HG03095 (cell line): ENCODE measurements around the gene TBX5.

Experiments
- ATAC-seq: cut with Tn5 transposase; IDR thresholded peaks from one replicate; pipeline ENCODE4 v1.9.1; 2021; ENCODE audit warnings: moderate library complexity; ENCODE audit not compliant: unreplicated experiment

Gene TBX5

DNA sequence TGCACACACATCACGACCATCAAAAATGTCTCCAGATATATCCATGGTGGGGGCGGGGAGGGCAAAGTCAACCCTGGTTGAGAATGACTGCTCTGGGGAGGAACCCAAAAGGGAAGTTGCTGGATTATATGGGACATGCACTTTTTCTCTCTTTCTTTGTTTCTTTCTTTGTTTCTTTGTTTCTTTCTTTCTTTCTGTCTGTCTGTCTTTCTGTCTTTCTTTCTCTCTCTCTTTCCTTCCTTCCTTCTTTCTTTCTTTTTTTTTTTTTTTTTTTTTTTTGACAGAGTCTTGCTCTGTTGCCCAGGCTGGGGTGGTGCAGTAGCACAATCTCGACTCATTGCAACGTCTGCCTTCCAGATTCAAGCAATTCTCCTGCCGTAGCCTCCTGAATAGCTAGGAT is 71.5 kb downstream of the TBX5 start:
- ATAC-seq, result no peak

DNA sequence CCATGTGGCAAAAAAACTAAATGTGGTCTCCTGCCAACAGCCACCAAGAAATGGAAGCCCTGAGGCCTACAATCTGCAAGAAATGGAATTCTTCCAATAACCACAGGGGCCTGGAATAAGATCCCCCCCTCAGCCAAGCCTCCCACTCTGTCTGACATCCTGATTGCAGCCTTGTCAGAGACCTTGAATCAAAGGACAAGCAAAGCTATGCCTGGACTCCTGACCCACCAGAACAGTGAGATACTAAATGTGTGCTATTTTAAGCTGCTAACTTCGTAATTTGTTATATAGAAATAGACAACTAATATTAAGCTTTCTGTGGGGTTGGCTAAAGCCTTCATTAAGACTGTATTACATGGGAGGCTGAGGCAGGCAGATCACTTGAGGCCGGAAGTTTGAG is 77.7 kb downstream of the TBX5 start:
- ATAC-seq, result no peak

DNA sequence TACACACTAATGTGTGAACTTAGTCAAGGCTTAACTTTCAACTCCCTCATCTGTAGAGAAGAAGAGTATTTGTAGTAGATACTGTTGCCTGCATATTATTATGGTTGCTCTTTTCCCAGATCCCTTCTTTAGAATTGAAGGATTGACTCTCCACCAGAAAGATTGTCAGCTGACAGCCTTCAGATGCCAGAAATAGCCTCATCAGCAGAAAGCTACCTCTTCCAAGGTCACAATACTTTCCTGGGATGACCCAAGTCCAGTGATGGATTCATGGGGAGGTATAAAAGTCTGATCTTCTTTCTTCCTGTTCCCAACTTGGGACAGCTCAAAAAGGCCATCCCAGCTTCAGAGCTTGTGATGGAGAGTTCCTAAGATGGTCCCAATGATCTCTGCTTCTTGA is 78.2 kb downstream of the TBX5 start:
- ATAC-seq, result no peak

DNA sequence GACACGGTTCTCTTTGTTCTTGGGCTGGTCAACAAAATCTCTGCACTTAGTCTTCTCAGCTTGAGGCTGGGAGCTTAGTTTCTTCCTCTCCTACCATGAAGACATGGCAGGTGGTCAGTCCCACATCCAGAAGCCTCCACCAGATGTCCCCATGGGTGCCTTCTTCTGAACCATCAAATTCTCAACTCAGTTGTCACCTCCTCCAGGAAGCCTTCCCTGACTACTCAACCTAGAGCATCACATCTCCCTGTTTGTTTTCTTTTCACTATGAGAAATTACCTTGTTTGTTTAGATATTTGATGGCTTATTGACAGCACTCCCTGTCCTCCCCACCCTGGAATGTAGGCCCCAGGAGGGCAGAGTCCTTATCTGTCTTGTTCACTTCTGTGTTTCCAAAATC is 84.4 kb downstream of the TBX5 start:
- no peak for ATAC-seq

DNA sequence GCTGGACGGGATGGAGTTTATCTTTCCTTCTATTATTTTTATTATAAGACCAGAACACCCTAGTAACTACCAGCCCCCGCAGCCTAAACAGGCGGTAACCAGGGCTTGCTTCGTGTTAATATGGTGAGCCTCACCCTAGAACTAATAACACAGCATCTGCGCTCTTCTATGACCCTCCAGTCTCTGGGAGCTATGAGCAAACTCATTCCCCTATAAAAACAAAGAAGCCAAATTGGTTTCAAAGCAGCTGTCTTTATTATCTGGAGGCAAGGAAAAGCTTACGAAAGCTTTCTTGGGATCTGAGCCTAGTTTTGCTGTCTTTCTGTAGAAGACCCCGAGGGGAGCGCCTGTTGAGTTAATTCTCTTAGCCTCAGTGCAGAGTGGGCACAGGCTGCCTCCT is 85.0 kb downstream of the TBX5 start:
- ATAC-seq, result no peak

DNA sequence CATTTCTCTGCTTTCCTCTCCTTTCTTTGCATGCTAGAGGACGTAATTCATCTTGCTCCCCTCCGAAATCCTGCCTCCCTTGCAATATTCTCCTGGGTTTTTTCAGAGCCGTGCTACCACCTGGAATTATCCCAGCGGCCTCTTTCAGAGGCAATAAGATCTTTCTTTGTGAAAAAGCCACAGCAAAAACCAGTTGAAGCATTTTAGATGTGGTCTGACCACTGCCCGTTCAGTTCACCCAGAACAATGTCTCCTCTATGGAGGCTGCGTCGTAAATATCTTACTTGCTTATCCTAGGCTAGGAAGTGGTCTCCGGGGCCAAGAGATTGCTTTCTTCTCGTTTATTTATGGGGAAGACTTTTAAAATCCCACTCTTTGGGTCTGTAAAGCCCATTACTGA is 85.8 kb downstream of the TBX5 start:
- no peak for ATAC-seq

DNA sequence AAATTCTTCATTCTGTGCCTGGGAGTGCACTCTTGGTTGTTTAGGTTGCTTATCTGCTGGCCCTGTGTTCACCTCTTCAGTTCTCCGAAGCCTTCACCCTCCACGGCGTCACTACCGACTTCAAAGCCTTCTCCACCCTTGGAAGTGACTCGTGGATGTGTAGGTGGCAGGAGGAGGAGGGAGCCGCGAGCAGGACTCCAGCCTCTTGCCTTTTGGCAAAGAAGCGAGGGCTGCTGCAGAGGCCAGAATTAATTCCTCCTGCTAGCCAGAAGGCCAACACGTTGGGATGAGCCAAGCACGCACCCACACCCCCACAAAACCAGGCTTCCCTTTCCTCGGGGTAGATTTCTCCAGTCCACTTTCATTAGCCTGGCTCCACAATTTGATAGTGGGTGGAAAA is 86.5 kb downstream of the TBX5 start:
- ATAC-seq, result no peak

DNA sequence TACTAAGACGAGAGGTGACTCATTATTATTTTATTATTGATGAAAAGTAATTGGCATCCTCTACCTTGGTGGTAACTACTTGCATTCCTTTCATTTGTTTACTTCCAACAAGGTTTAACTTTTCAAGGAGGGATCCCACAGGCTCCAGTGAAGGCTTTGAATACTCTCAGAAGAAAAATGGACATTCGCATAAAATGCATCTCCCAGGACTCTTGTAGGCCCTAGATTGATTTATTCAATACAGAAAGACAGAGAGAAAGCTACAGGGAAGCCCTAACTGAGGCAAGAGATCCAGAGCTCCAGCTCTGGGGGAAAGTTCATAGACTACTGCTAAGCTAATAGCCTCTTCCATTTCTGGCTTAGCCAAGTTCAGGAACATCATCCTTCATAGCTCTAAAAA is 87.0 kb downstream of the TBX5 start:
- ATAC-seq, result no peak

DNA sequence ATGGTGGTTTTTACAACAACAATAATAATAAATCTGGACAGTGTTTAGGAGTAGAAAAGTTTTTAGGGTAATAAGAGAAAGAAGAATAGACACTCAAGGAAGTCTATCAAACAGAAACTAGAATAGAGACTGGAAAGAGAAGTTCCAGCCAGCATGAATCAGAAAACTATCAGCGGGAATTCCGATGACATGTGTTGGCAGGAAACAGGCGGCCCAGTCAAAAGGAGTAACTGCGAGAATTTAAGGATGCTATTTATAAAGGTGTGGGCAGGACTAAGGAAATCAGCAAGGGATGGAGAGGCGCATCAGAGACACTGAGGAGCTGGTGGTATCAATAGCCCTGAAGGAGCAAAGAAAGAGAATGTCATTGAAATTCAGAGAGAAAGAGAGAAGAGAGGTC is 89.9 kb downstream of the TBX5 start:
- no peak for ATAC-seq

DNA sequence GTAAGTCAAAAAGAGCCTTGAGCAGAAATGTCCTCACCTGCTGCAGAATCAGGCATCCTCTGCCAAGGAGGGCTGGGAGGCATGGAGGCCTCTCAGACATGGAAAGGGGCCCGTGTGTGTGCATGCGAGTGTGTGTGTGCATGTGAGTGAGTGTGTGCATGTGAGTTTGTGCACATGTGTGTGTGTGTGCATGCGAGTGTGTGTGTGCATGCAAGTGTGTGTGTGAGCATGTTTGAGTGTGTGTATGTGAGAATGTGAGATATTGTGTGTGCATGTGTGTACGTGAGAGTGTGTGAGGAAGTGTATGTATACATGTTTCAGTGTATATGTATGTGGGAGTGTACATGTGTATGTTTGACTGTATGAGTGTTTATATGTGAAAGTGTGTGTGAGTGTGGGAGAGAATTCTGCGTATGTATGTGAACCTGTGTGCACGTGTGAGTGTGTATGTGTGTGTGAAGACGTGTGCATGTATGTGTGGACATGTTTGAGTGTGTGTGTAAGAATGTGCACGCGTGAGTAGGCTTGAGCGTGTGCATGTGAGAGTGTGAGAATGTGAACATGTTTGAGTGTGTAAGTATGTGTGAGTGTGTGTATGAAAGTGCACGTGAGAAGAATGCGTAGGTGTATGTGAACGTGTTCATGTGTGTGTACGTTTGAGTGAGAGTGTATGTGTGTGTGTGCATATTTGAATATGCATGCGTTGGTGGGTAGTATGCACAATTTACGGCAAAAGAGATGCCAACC is 90.8 kb downstream of the TBX5 start:
- no peak for ATAC-seq

DNA sequence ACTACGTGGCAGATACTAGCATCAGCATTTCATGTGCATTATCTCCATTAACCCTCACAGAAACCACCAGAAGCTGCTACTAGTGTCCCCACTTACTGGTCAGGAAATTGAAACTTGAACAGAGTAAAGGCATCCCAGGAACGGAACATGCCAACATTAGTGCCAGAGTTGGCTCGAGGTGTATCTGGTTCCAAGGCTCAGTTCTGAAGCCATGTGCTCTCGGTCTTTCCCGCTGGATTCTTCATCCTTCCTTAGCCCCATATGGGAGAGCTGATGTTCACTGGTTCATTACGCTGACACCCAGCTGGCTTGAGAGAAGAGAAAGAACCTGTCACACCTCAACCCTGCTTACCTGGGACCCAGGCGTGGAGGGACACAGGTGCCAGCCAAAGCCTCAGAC is 91.5 kb downstream of the TBX5 start:
- ATAC-seq, result no peak

DNA sequence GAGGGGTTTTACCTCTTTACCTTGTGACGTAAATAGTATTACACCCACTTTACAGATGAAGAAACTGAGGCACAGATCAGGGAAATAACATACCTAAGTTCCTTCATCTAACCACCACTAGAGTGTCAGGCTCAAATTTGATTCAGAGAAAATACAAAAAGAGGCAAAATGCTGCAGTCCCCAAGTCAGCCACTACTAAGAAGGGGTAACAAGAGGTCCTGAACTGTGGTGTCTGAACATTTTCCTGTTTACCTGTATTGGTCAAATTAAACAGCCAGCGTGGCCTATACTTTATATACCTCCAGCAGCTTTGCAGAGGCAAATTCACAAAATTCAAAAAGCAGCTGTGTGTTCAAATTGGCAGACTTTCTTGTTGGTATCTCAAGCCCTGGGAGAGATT is 92.0 kb downstream of the TBX5 start:
- ATAC-seq, result no peak

DNA sequence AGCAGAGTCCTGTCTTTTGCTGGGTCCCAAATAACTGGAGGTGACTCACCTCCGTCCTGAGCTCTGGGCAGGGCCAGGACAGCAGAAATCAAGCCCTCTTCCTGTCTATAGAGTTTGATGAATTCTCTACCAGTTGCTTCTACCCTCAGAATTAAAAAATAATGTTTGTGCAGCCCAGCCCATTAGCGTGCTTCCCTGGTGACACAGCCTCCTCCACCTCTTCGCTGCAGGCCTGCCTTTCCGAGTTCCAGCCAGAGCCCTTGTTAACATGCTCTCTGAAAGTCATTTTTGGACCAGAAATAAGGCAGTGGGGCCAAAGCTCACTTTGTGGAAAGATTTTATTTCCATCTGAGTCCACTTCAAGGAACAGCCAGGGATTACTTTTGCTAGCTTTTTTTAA is 94.0 kb downstream of the TBX5 start:
- ATAC-seq, result no peak

DNA sequence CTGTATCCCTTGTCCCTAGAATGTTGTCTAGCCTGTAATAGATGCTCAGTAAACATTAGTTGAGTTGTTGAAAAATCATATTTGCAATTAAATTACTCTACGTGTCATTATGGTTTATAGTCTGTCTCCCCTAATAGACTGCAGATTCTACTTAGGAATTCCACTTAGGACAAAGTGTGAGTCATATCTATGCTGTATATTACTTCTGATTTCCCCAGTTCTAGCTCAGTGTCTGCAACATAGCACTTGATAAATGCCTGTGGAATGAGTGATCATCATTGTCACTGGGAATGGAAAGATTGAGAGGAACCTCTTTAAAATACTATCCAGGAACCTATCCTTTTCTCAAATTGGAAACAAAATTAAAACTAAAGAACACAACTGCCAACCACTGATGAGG is 99.3 kb downstream of the TBX5 start:
- ATAC-seq, result no peak

DNA sequence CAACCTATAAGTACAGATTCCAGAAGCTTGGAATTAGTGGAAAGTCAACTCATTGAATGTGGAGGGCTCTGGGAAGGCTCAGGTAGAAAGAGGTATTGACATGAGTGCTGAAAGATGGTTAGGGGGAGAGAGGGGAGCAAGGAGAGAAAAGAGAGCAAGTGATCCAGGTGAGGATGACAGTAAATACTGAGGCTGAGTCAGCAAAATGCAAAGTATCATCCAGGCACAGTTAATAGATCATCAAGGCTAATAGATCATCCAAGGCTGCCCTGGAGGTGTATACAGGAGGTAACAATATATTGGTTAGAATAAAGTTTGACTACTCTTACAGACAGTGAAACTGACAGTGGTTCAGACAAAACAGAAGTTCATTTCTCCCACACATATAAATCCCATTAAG is 100.5 kb downstream of the TBX5 start:
- ATAC-seq, result no peak
